Thyroid gland (tissue), 4 donors: ENCODE data around the gene SETD2. TPM values are rescaled to one million over a fixed set of nuclear protein-coding genes. Genes with fewer than 3 reads are reported as not detected.
"Not testable (repeated sequence)": the region's sequence is repeated elsewhere in the genome, so short reads cannot be mapped to it uniquely, and the experiment has no call there.

Experiments
- DNase-seq, 2 donors: peaks; one replicate each; pipeline ENCODE4 v3.0.0-alpha.2; 2019
- H3K27ac ChIP-seq, 3 donors: fragments of 200-600 bp; sonication (generic); 1 replicate in 2 of 3; 2 replicates in 1 of 3; pipeline ENCODE4 v1.5.1; 2016 to 2019; ENCODE audit warnings: mild to moderate bottlenecking in 1 of 3, moderate library complexity in 1 of 3
- H3K27me3 ChIP-seq: fragments of 200-600 bp; sonication (generic); one replicate; pipeline ENCODE4 v1.5.1; 2019
- H3K36me3 ChIP-seq, 2 donors: fragments of 200-600 bp; sonication (generic); one replicate each; pipeline ENCODE4 v1.5.1; 2016 to 2019
- H3K4me1 ChIP-seq, 2 donors: fragments of 200-600 bp; sonication (generic); one replicate each; pipeline ENCODE4 v1.5.1; 2017 to 2019
- H3K4me3 ChIP-seq, 3 donors: fragments of 200-600 bp; sonication (generic); replicated peaks in 1 of 3; 1 replicate in 2 of 3; 2 replicates in 1 of 3; pipeline ENCODE4 v1.5.1; 2016; ENCODE audit warnings: mild to moderate bottlenecking in 1 of 3
- H3K9me3 ChIP-seq: fragments of 200-600 bp; sonication (generic); one replicate; pipeline ENCODE4 v1.5.1; 2017
- POLR2A ChIP-seq, 2 donors: fragments of 450-650 bp; IDR thresholded peaks; one replicate each; pipeline ENCODE4 v1.6.1; 2017; ENCODE audit warnings: antibody characterized with exemption in 2 of 2, mild to moderate bottlenecking in 2 of 2, moderate library complexity in 1 of 2
- WGBS, 2 donors: methylation state at CpG; one replicate each; pipeline ENCODE4 v1.1.5; 2017; 5-methylcytosine and 5-hydroxymethylcytosine counted together
- intact Hi-C: fragments of 100-400 bp; cut with DNase I; formaldehyde crosslinking; loops from one replicate; pipeline ENCODE4 v1.15.1; 2023
- total RNA-seq, 4 donors: library from RNA; depleted of rRNA; stranded (reverse); fragments of >200 nt; gene quantifications; one replicate each; pipeline ENCODE4 v1.2.3, GENCODE V29; 2016
- TF ChIP-seq, protein P1 (sequence below), 6 experiments: fragments of 200-600 bp in 3 of 6; fragments of 450-650 bp in 3 of 6; sonication (generic) in 3 of 6; IDR thresholded peaks; one replicate each; pipeline ENCODE4 v1.5.1; 2016 to 2019; ENCODE audit warnings: antibody characterized with exemption in 6 of 6, mild to moderate bottlenecking in 2 of 6, inconsistent platforms in 1 of 6, moderate library complexity in 1 of 6

SETD2 gene
- total RNA-seq, 4 donors from 2014 or later, result 74.3 to 128 (median 85.5) TPM

DNA sequence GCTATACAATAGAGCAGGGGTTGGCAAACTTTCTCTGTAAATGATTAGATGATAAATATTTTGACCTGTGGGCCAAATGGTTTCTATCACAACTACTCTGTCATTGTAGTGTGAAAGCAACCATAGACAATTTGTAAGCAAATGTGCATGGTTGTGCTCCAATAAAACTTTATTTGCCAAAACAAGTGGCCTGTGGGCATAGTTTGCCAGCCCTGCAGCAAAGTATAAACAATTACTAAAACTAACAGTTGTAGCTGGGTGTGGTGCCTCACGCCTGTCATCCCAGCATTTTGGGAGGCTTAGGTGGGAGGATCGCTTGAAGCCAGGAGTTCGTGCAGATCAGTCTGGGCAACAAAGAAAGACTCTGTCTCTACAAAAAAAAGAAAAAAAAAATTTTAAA is 122.8 kb downstream of the SETD2 start:
- no peak overlapping the region for H3K4me3 ChIP-seq
- H3K4me1 ChIP-seq, result peaks cover 0 to under 1% of the 10 kb centered on the region in 2 donors
- H3K27ac ChIP-seq, result no peak overlapping the region
- no peaks in the 10 kb centered on the region for H3K9me3 ChIP-seq
- H3K36me3 ChIP-seq, result peaks cover 37 to 43% of the 10 kb centered on the region in 2 donors
- 96 to 98% methylated on average over 3 of the region's 3 CpGs for WGBS, 2 donors
- no peaks in the 10 kb centered on the region for H3K27me3 ChIP-seq
- intact Hi-C loops, result no loop called here
- TF ChIP-seq, protein P1, sequence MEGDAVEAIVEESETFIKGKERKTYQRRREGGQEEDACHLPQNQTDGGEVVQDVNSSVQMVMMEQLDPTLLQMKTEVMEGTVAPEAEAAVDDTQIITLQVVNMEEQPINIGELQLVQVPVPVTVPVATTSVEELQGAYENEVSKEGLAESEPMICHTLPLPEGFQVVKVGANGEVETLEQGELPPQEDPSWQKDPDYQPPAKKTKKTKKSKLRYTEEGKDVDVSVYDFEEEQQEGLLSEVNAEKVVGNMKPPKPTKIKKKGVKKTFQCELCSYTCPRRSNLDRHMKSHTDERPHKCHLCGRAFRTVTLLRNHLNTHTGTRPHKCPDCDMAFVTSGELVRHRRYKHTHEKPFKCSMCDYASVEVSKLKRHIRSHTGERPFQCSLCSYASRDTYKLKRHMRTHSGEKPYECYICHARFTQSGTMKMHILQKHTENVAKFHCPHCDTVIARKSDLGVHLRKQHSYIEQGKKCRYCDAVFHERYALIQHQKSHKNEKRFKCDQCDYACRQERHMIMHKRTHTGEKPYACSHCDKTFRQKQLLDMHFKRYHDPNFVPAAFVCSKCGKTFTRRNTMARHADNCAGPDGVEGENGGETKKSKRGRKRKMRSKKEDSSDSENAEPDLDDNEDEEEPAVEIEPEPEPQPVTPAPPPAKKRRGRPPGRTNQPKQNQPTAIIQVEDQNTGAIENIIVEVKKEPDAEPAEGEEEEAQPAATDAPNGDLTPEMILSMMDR (IDR thresholded peaks at IDR 0.05), result no peak
- TF ChIP-seq POLR2A (IDR thresholded peaks at IDR 0.05), result no peak
- DNase-seq, result no peak

DNA sequence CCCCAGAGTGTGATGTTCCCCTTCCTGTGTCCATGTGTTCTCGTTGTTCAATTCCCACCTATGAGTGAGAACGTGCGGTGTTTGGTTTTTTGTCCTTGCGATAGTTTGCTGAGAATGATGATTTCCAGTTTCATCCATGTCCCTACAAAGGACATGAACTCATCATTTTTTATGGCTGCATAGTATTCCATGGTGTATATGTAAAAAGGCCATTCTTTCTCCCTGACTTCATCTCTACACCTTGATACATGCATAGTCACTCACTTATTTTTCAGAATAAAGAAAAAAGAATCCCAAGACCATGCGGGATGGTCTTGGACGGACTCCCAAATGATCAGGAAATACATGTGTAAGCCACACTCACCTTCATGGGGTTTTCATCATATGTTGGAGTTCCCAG is 126.6 kb downstream of the SETD2 start:
- H3K4me3 ChIP-seq, H3K4me1 ChIP-seq, intact Hi-C loops, H3K27me3 ChIP-seq, H3K9me3 ChIP-seq, DNase-seq, H3K27ac ChIP-seq: not testable (repeated sequence)
- WGBS, 2 donors, result 80 to 83% methylated on average over 5 to 6 of the region's 6 CpGs
- H3K36me3 ChIP-seq, result peaks cover 48 to 50% of the 10 kb centered on the region in 2 donors

DNA sequence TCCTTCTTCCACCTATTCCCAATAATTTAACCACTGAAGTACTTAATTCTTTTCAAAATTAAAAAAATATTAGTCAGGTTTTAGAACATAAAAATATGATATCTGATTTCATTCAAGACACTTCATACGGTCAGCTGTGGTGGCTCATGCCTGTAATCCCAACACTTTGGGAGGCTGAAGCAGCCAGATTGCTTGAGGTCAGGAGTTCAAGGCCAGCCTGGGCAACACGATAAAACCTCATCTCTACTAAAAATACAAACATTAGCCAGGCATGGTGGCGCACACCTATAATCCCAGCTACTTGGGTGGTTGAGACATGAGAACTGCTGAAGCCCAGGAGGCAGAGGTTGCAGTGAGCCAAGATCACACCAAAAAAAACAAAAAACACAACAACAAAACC is 127.8 kb downstream of the SETD2 start:
- H3K27me3 ChIP-seq, result no peaks in the 10 kb centered on the region
- no peak overlapping the region for H3K4me3 ChIP-seq
- H3K27ac ChIP-seq, result no peak overlapping the region
- H3K36me3 ChIP-seq, result peaks cover 39 to 40% of the 10 kb centered on the region in 2 donors
- H3K4me1 ChIP-seq, result peaks cover 0 to 5% of the 10 kb centered on the region in 2 donors
- DNase-seq, result no peak
- TF ChIP-seq, protein P1 (IDR thresholded peaks at IDR 0.05), result no peak
- TF ChIP-seq POLR2A (IDR thresholded peaks at IDR 0.05), result no peak
- H3K9me3 ChIP-seq, result no peaks in the 10 kb centered on the region
- WGBS, 2 donors, result 83 to 88% methylated on average over 3 of the region's 3 CpGs
- intact Hi-C loops, result no loop called here

DNA sequence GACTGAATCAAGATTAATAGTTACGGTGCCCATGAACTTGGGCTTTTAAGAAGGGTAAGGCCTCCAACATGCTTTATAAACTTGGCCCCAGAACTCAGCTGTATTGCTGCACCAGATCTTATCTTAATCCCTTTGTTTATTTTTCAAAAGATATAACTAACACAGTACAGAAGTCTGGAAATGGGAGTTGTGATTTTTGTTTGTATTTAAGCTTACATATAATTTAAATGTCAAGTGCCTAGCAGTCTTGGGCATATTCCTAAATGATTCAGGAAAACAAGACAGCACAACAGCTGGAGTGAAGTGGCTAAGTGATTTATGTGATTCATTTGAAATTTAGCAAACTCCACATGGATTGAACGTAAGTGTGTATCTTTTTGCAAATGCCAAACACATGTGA is 128.3 kb downstream of the SETD2 start:
- WGBS, 2 donors, result 82 to 96% methylated on average over 2 of the region's 2 CpGs
- intact Hi-C loops, result no loop called here

DNA sequence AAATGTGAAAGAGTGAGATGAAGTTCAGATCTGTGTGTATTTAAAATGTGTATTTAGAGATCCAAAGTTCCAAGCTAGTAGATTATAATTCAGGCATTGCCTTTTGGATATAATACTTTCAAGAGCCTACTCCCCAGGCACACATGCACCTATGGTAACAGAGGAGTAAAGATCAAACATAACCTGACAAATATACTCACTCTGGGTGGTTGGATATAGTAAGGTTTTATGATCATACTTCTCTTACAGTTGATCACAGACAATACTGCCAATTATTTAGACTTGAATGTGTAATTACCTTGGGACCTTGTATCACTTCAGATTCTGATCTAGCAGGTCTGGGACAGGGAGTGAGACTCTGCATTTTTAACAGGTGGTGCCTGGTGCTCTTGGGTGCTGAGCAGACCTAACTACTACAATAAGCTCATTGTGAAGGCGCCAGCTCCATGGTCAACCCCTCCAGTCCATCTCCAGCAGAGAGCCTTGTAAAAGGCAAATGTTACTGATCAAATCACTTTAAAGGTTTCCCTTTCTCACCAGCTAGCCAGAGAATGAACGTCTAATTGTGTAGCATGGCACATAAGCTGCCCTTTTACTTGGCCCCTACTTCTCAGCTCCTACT is 128.9 kb downstream of the SETD2 start:
- 79 to 87% methylated on average over 2 of the region's 2 CpGs for WGBS, 2 donors
- Histone ChIP-seq H3K4me1 (peaks cover 0 to 5% of the 10 kb centered on the region in 2 donors), H3K27me3 (no peaks in the 10 kb centered on the region), H3K36me3 (peaks cover 29 to 32% of the 10 kb centered on the region in 2 donors), H3K4me3 (no peak overlapping the region), H3K27ac (no peak overlapping the region), H3K9me3 (no peaks in the 10 kb centered on the region)
- intact Hi-C loops, result no loop called here
- no peak for DNase-seq
- no peak for TF ChIP-seq POLR2A (IDR thresholded peaks at IDR 0.05)
- TF ChIP-seq, protein P1 (IDR thresholded peaks at IDR 0.05), result no peak

More for the DNA sequence above, 128.3 kb downstream of the SETD2 start:
- H3K4me3 ChIP-seq, result no peak overlapping the region
- H3K27me3 ChIP-seq, result no peaks in the 10 kb centered on the region
- peaks cover 34 to 35% of the 10 kb centered on the region in 2 donors for H3K36me3 ChIP-seq
- H3K4me1 ChIP-seq, result peaks cover 0 to 5% of the 10 kb centered on the region in 2 donors
- H3K27ac ChIP-seq, result no peak overlapping the region
- no peak for DNase-seq
- TF ChIP-seq, protein P1 (IDR thresholded peaks at IDR 0.05), result no peak
- no peak for TF ChIP-seq POLR2A (IDR thresholded peaks at IDR 0.05)
- no peaks in the 10 kb centered on the region for H3K9me3 ChIP-seq

DNA sequence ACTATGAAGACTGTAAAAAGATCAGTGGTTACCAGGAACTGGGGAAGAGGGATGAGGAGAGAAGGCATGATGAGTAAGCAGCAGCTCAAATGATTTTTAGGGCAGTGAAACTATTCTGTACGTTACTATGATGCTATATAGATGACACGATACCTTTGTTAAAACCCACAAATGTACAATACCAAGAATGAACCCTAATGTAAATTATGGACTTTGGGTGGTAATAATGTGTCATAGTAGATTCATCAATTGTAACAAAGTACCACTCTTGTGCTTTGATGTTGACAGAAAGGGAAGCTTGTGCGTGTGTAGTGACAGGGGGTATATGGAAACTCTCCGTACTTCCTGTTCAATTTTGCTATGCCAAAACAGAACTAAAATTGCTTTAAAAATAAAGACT is 132.9 kb downstream of the SETD2 start:
- H3K27ac ChIP-seq, H3K27me3 ChIP-seq, H3K4me1 ChIP-seq, H3K9me3 ChIP-seq, H3K4me3 ChIP-seq, intact Hi-C loops, DNase-seq: not testable (repeated sequence)
- H3K36me3 ChIP-seq, result peaks cover 16 to 19% of the 10 kb centered on the region in 2 donors
- WGBS, 2 donors, result 81 to 94% methylated on average over 4 of the region's 4 CpGs
